GM12878 (cell line): Measurements from ENCODE around the gene UBLCP1. TPM values are rescaled to one million over a fixed set of nuclear protein-coding genes. Genes with fewer than 3 reads are reported as not detected.

Experiments used
- ATAC-seq: fragments of 200-7000 bp; cut with Tn5 transposase; 3 replicates; pipeline ENCODE4 v1.9.1; 2020; ENCODE audit warnings: mild to moderate bottlenecking, moderate library complexity
- BruUV-seq: library from RNA; stranded (reverse); fragments of 400-500 nt; replicated peaks from 2 replicates; lab custom pipeline; 2021; lab: Mats Ljungman, UMichigan
- CTCF ChIA-PET: fragments of 300-600 bp; sonication (Branson Sonifier 250); formaldehyde crosslinking; extraction: SDS; loops from one replicate; lab custom pipeline; 2021; ENCODE audit warnings: inconsistent platforms; lab: Yijun Ruan, JAX
- POLR2A ChIA-PET: fragments of 350-600 bp; formaldehyde crosslinking; extraction: SDS; loops from one replicate; lab custom pipeline; 2021; ENCODE audit warnings: inconsistent platforms; lab: Charles Lee
- RAD21 ChIA-PET: fragments of 300-600 bp; sonication (Branson Sonifier 250); formaldehyde crosslinking; loops from one replicate; lab custom pipeline; 2023; ENCODE audit warnings: antibody characterized with exemption; ENCODE audit not compliant: unreplicated experiment; lab: Charles Lee
- SMC1A ChIA-PET: fragments of 300-600 bp; sonication (Branson Sonifier 250); formaldehyde crosslinking; loops from one replicate; lab custom pipeline; 2023; ENCODE audit not compliant: unreplicated experiment, uncharacterized antibody; lab: Charles Lee
- DNase-seq: peaks from one replicate; pipeline ENCODE4 v3.0.0-alpha.2; 2011; ENCODE audit warnings: low read depth, low spot score
- FAIRE-seq: peaks from 3 replicates; lab custom pipeline; 2011; peaks lifted over from hg19 to GRCh38; lab: Jason Lieb, UNC
- H2AFZ ChIP-seq: 2 replicates; pipeline ENCODE4 v1.6.0; 2011; ENCODE audit warnings: low read depth, low read length, control low read depth; ENCODE audit not compliant: control insufficient read depth
- H3K27ac ChIP-seq: 2 replicates; pipeline ENCODE4 v1.5.1; 2011; ENCODE audit warnings: control low read depth; ENCODE audit not compliant: control insufficient read depth, insufficient read depth
- H3K27me3 ChIP-seq, 2 experiments: replicated peaks in 1 of 2; 2 replicates each; pipeline versions ENCODE4 v1.6.0 to v1.6.1; 2011; ENCODE audit warnings: low read length in 1 of 2; ENCODE audit not compliant: control insufficient read depth in 2 of 2, insufficient read depth in 2 of 2
- H3K36me3 ChIP-seq, 2 experiments: 2 replicates each; pipeline ENCODE4 v1.5.1; 2011; ENCODE audit warnings: low read length in 1 of 2; ENCODE audit not compliant: control insufficient read depth in 2 of 2, insufficient read depth in 2 of 2
- H3K4me1 ChIP-seq: 2 replicates; pipeline ENCODE4 v1.6.1; 2011; ENCODE audit warnings: mild to moderate bottlenecking, low read length, moderate library complexity, mixed read lengths; ENCODE audit not compliant: control insufficient read depth, insufficient read depth
- H3K4me2 ChIP-seq: 2 replicates; pipeline ENCODE4 v1.6.0; 2011; ENCODE audit warnings: control low read depth; ENCODE audit not compliant: control insufficient read depth, insufficient read depth
- H3K4me3 ChIP-seq: fragments of 200-600 bp; sonication (generic); 2 replicates; pipeline ENCODE4 v1.5.1; 2016
- H3K79me2 ChIP-seq: 2 replicates; pipeline ENCODE4 v1.6.0; 2011; ENCODE audit warnings: low read length; ENCODE audit not compliant: control insufficient read depth, insufficient read depth
- H3K9ac ChIP-seq: 2 replicates; pipeline ENCODE4 v1.8.0; 2011; ENCODE audit warnings: low read length, control low read depth, mixed read lengths; ENCODE audit not compliant: control insufficient read depth, insufficient read depth
- H3K9me3 ChIP-seq: replicated peaks from 3 replicates; pipeline ENCODE4 v1.5.1; 2011; ENCODE audit warnings: mild to moderate bottlenecking, low read length; ENCODE audit not compliant: control insufficient read depth, insufficient read depth
- H4K20me1 ChIP-seq: 2 replicates; pipeline ENCODE4 v1.6.0; 2011; ENCODE audit not compliant: control insufficient read depth, insufficient read depth
- BMI1 ChIP-seq: fragments of 450-650 bp; IDR thresholded peaks from 2 replicates; pipeline ENCODE4 v1.6.1; 2016; ENCODE audit warnings: mild to moderate bottlenecking, moderate library complexity, borderline replicate concordance
- CEBPZ ChIP-seq: fragments of 150-350 bp; IDR thresholded peaks from 2 replicates; pipeline ENCODE4 v1.6.1; 2016; ENCODE audit warnings: low read depth, low read length
- CREM ChIP-seq: IDR thresholded peaks from 2 replicates; pipeline ENCODE4 v1.6.1; 2014; ENCODE audit warnings: antibody characterized with exemption, low read depth
- EP300 ChIP-seq, 2 experiments: fragments of 150-350 bp in 1 of 2; IDR thresholded peaks; 2 replicates each; pipeline ENCODE4 v1.6.1; 2011 to 2012; ENCODE audit warnings: low read depth in 2 of 2, low read length in 2 of 2, borderline replicate concordance in 1 of 2, improper control_type of control experiment in 1 of 2, inconsistent platforms in 1 of 2; ENCODE audit not compliant: control insufficient read depth in 1 of 2
- FOS ChIP-seq: IDR thresholded peaks from 3 replicates; pipeline ENCODE4 v1.6.1; 2011; ENCODE audit warnings: borderline replicate concordance; ENCODE audit not compliant: insufficient read length; ENCODE audit errors: extremely low read depth
- MLLT1 ChIP-seq: fragments of 450-650 bp; IDR thresholded peaks from 2 replicates; pipeline ENCODE4 v1.6.1; 2016; ENCODE audit warnings: mild to moderate bottlenecking
- MYC ChIP-seq: IDR thresholded peaks from 2 replicates; pipeline ENCODE4 v1.6.1; 2011; ENCODE audit warnings: mild to moderate bottlenecking, low read length, moderate library complexity, inconsistent platforms; ENCODE audit not compliant: insufficient read depth, insufficient replicate concordance, insufficient read length, severe bottlenecking
- NFXL1 ChIP-seq: fragments of 450-650 bp; IDR thresholded peaks from 2 replicates; pipeline ENCODE4 v1.6.1; 2017; ENCODE audit warnings: antibody characterized with exemption, mild to moderate bottlenecking, borderline replicate concordance
- NR2F1 ChIP-seq: fragments of 450-650 bp; conservative IDR thresholded peaks from 2 replicates; pipeline ENCODE4 v1.6.1; 2017; ENCODE audit warnings: mild to moderate bottlenecking
- USF2 ChIP-seq: IDR thresholded peaks from 2 replicates; pipeline ENCODE4 v1.6.1; 2011; ENCODE audit warnings: low read depth, low read length, improper control_type of control experiment, borderline replicate concordance
- ZBTB4 ChIP-seq: fragments of 450-650 bp; formaldehyde crosslinking; IDR thresholded peaks from 2 replicates; pipeline ENCODE4 v1.4.0; 2022; ENCODE audit warnings: mild to moderate bottlenecking, moderate library complexity
- whole genome bisulfite sequencing: methylation state at CpG from one replicate; pipeline ENCODE4 v1.1.6; 2016; ENCODE audit warnings: low lambda C conversion rate; ENCODE audit not compliant: insufficient replicate concordance, insufficient coverage; ENCODE audit errors: missing lambda C conversion rate; 5-methylcytosine and 5-hydroxymethylcytosine counted together
- in situ Hi-C: fragments of 300-500 bp; cut with MboI; formaldehyde crosslinking; loops from 9 replicates; pipeline ENCODE4 v1.14.3; 2018; ENCODE audit warnings: mixed read lengths
- intact Hi-C: fragments of 100-400 bp; cut with micrococcal nuclease; formaldehyde crosslinking; loops from one replicate; pipeline ENCODE4 v1.14.2; 2022; ENCODE audit not compliant: unreplicated experiment
- polyA plus RNA-seq, 11 experiments: library from polyadenylated mRNA; depleted of rRNA in 4 of 11; unstranded in 6 of 11; stranded (reverse) in 5 of 11; fragments of >200 nt; fragmentation: Nextera tagmentation in 4 of 11; fragmentation: Illumina TruSeq in 1 of 11; extraction: Ambion mirVana in 4 of 11; extraction: Trizol in 1 of 11; gene quantifications; 1 replicate in 1 of 11; 2 replicates in 10 of 11; pipeline versions ENCODE4 v1.2.1 to v1.2.3, GENCODE V29; 2011 to 2016; ENCODE audit warnings: inconsistent platforms in 2 of 11, missing spikeins in 2 of 11, low read depth in 1 of 11
- total RNA-seq, 4 experiments: library from RNA; depleted of rRNA in 3 of 4; stranded (reverse); fragments of >200 nt in 3 of 4; fragmentation: Illumina TruSeq in 1 of 4; extraction: Trizol in 1 of 4; gene quantifications; 2 replicates each; pipeline versions ENCODE4 v1.2.1 to v1.2.3, GENCODE V29; 2013 to 2021

Gene UBLCP1
- total and polyA plus RNA-seq, 10 of the 15 experiments (the other 5 are each of a cell fraction or from before 2014, with no cell fraction given): 18.8 to 44.2 (median 32.1) TPM

GRCh38 chr5:159249158-159249557, 13.9 kb upstream of the UBLCP1 start:
- Histone ChIP-seq H3K4me2 (no peak overlapping the region), H4K20me1 (no peaks in the 10 kb centered on the region), H3K4me1 (no peaks in the 10 kb centered on the region), H3K4me3 (no peak overlapping the region), H3K27me3 (no peaks in the 10 kb centered on the region), H3K9ac (no peak overlapping the region), H3K27ac (no peak overlapping the region), H2AFZ (no peak overlapping the region), H3K79me2 (no peaks in the 10 kb centered on the region), H3K36me3 (no peaks in the 10 kb centered on the region), H3K9me3 (no peaks in the 10 kb centered on the region)
- ChIA-PET SMC1A (no interaction called here), CTCF (no interaction called here), POLR2A (no interaction called here), RAD21 (no interaction called here)
- ATAC-seq (no peak), DNase-seq (no peak), FAIRE-seq (no peak)
- in situ Hi-C loops: no loop called here
- intact Hi-C loops: no loop called here
- BruUV-seq: no TSS peak
- TF ChIP-seq USF2: no peak
- no peak for TF ChIP-seq ZBTB4 (CRISPR knock-in tag)
- TF ChIP-seq MYC: no peak
- TF ChIP-seq FOS: no peak
- no peak for TF ChIP-seq CEBPZ
- no peak for TF ChIP-seq CREM
- no peak for TF ChIP-seq BMI1
- no peak for TF ChIP-seq NFXL1
- TF ChIP-seq EP300 (IDR thresholded peaks at IDR 0.05; ENCODE audit: borderline replicate concordance in 1 of 2, control insufficient read depth in 1 of 2, low read depth in 2 of 2, low read length in 2 of 2): no peak
- no peak for TF ChIP-seq MLLT1
- no peak for TF ChIP-seq NR2F1
- 0% methylated on average over 2 of the region's 2 CpGs for WGBS
